ENCODE data around the gene GALNTL6.

- TF ChIP-seq POLR2AphosphoS5 (IDR thresholded peaks at IDR 0.05): no peak
- TF ChIP-seq, protein P1, sequence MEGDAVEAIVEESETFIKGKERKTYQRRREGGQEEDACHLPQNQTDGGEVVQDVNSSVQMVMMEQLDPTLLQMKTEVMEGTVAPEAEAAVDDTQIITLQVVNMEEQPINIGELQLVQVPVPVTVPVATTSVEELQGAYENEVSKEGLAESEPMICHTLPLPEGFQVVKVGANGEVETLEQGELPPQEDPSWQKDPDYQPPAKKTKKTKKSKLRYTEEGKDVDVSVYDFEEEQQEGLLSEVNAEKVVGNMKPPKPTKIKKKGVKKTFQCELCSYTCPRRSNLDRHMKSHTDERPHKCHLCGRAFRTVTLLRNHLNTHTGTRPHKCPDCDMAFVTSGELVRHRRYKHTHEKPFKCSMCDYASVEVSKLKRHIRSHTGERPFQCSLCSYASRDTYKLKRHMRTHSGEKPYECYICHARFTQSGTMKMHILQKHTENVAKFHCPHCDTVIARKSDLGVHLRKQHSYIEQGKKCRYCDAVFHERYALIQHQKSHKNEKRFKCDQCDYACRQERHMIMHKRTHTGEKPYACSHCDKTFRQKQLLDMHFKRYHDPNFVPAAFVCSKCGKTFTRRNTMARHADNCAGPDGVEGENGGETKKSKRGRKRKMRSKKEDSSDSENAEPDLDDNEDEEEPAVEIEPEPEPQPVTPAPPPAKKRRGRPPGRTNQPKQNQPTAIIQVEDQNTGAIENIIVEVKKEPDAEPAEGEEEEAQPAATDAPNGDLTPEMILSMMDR (IDR thresholded peaks at IDR 0.05): no peak
- no peak for TF ChIP-seq POLR2A (IDR thresholded peaks at IDR 0.05)
These were observed 1023.5 kb downstream of the GALNTL6 start for GRCh38 chr4:172836661-172837060.

Measured in stomach (tissue), 4 donors.